ENCODE results near the gene SERINC5.
"Not testable (repeated sequence)": the region's sequence is repeated elsewhere in the genome, so short reads cannot be mapped to it uniquely, and the experiment has no call there.

The SERINC5 gene

GRCh38 chr5:80187421-80188090 is 68.3 kb downstream of the SERINC5 start:
- H3K4me2 ChIP-seq, result no peak overlapping the region
- H4K20me1 ChIP-seq (ENCODE audit: insufficient read depth), result no peaks in the 10 kb centered on the region
- no peak for TF ChIP-seq CTCF (conservative IDR thresholded peaks at IDR 0.05; ENCODE audit: low read depth, low read length)
- H2AFZ ChIP-seq (ENCODE audit: low read depth), result no peak overlapping the region
- no peak overlapping the region for H3K4me3 ChIP-seq (IDR thresholded peaks at IDR 0.05; ENCODE audit: insufficient read depth, low read depth, low read length)
- no peak overlapping the region for H3K9ac ChIP-seq
- H3K4me1 ChIP-seq (ENCODE audit: low read depth, poor library complexity, severe bottlenecking), result peaks cover 50% of the 10 kb centered on the region
- H3K27ac ChIP-seq, result no peak overlapping the region
- peaks cover 19% of the 10 kb centered on the region; the same call in 1 of the 2 replicates for H3K79me2 ChIP-seq (ENCODE audit: insufficient read depth, low read depth)
- no peaks in the 10 kb centered on the region for H3K27me3 ChIP-seq (ENCODE audit: insufficient read depth, low read depth)
- no peaks in the 10 kb centered on the region for H3K36me3 ChIP-seq (ENCODE audit: insufficient read depth)

GRCh38 chr5:80185535-80185934 is 70.3 kb downstream of the SERINC5 start:
- H3K4me3 ChIP-seq (IDR thresholded peaks at IDR 0.05; ENCODE audit: insufficient read depth, low read depth, low read length); H3K27me3 ChIP-seq (ENCODE audit: insufficient read depth, low read depth); H3K4me2 ChIP-seq; H3K9ac ChIP-seq; H3K27ac ChIP-seq; H4K20me1 ChIP-seq (ENCODE audit: insufficient read depth); H2AFZ ChIP-seq (ENCODE audit: low read depth); H3K36me3 ChIP-seq (ENCODE audit: insufficient read depth): not testable (repeated sequence)
- Histone ChIP-seq H3K79me2 (ENCODE audit: insufficient read depth, low read depth) (peaks cover 19% of the 10 kb centered on the region; the same call in 1 of the 2 replicates), H3K4me1 (ENCODE audit: low read depth, poor library complexity, severe bottlenecking) (peaks cover 60% of the 10 kb centered on the region)

GRCh38 chr5:80185095-80185494 is 70.8 kb downstream of the SERINC5 start:
- Histone ChIP-seq H3K27me3 (ENCODE audit: insufficient read depth, low read depth) (no peaks in the 10 kb centered on the region), H3K4me2 (no peak overlapping the region), H3K36me3 (ENCODE audit: insufficient read depth) (no peaks in the 10 kb centered on the region), H3K9ac (no peak overlapping the region), H2AFZ (ENCODE audit: low read depth) (no peak overlapping the region), H3K4me3 (IDR thresholded peaks at IDR 0.05; ENCODE audit: insufficient read depth, low read depth, low read length) (no peak overlapping the region), H3K4me1 (ENCODE audit: low read depth, poor library complexity, severe bottlenecking) (peaks cover 65% of the 10 kb centered on the region), H3K79me2 (ENCODE audit: insufficient read depth, low read depth) (peaks cover 19% of the 10 kb centered on the region; the same call in 1 of the 2 replicates), H3K27ac (no peak overlapping the region), H4K20me1 (ENCODE audit: insufficient read depth) (no peaks in the 10 kb centered on the region)
- no peak for TF ChIP-seq CTCF (conservative IDR thresholded peaks at IDR 0.05; ENCODE audit: low read depth, low read length)

- H3K4me2 ChIP-seq, result no peak overlapping the region
- no peak overlapping the region for H2AFZ ChIP-seq (ENCODE audit: low read depth)
- H3K27me3 ChIP-seq (ENCODE audit: insufficient read depth, low read depth), result no peaks in the 10 kb centered on the region
- no peaks in the 10 kb centered on the region for H4K20me1 ChIP-seq (ENCODE audit: insufficient read depth)
- H3K27ac ChIP-seq, result no peak overlapping the region
- H3K9ac ChIP-seq, result no peak overlapping the region
- TF ChIP-seq CTCF (conservative IDR thresholded peaks at IDR 0.05; ENCODE audit: low read depth, low read length), result no peak
- H3K4me3 ChIP-seq (IDR thresholded peaks at IDR 0.05; ENCODE audit: insufficient read depth, low read depth, low read length), result no peak overlapping the region
- H3K79me2 ChIP-seq (ENCODE audit: insufficient read depth, low read depth), result peaks cover 21% of the 10 kb centered on the region; the same call in 1 of the 2 replicates
- H3K36me3 ChIP-seq (ENCODE audit: insufficient read depth), result no peaks in the 10 kb centered on the region
- H3K4me1 ChIP-seq (ENCODE audit: low read depth, poor library complexity, severe bottlenecking), result peaks cover 71% of the 10 kb centered on the region
Observed at GRCh38 chr5:80184235-80185023, 71.4 kb downstream of the SERINC5 start.

- not testable (repeated sequence) for H4K20me1 ChIP-seq (ENCODE audit: insufficient read depth); H3K27ac ChIP-seq; H3K9ac ChIP-seq; H3K4me3 ChIP-seq (IDR thresholded peaks at IDR 0.05; ENCODE audit: insufficient read depth, low read depth, low read length); H3K4me2 ChIP-seq; H3K27me3 ChIP-seq (ENCODE audit: insufficient read depth, low read depth); H3K36me3 ChIP-seq (ENCODE audit: insufficient read depth); H2AFZ ChIP-seq (ENCODE audit: low read depth)
- Histone ChIP-seq H3K4me1 (ENCODE audit: low read depth, poor library complexity, severe bottlenecking) (peaks cover 78% of the 10 kb centered on the region), H3K79me2 (ENCODE audit: insufficient read depth, low read depth) (peaks cover 28% of the 10 kb centered on the region; the same call in 1 of the 2 replicates)
Observed at GRCh38 chr5:80183728-80184234, 72.1 kb downstream of the SERINC5 start.

All from KMS-11 (cell line).